A549 (cell line): Measurements from ENCODE around the gene CTSA. TPM values are rescaled to one million over a fixed set of nuclear protein-coding genes. Genes with fewer than 3 reads are reported as not detected.

Experiments
- ATAC-seq, 2 experiments: fragments of 200-7000 bp in 1 of 2; fragments of >200 bp in 1 of 2; cut with Nextera tagmentation in 1 of 2; cut with Tn5 transposase in 1 of 2; 3 replicates each; pipeline versions ENCODE4 v1.8.0 to v1.9.1; 2018 to 2020; ENCODE audit warnings: mild to moderate bottlenecking in 1 of 2, moderate library complexity in 1 of 2
- CTCF ChIA-PET: fragments of 300-600 bp; sonication (Branson Sonifier 250); formaldehyde crosslinking; extraction: SDS; loops from one replicate; lab custom pipeline; 2021; ENCODE audit warnings: antibody characterized with exemption, inconsistent platforms; lab: Yijun Ruan, JAX
- POLR2A ChIA-PET: fragments of 350-600 bp; formaldehyde crosslinking; extraction: SDS; loops from one replicate; lab custom pipeline; 2021; ENCODE audit warnings: antibody characterized with exemption, inconsistent platforms; lab: Yijun Ruan, JAX
- DNase-seq, 2 experiments: peaks; one replicate each; pipeline versions ENCODE4 v3.0.0 to v3.0.0-alpha.2; 2011 to 2016; ENCODE audit warnings: low read depth in 1 of 2, low spot score in 1 of 2
- FAIRE-seq: peaks from 2 replicates; lab custom pipeline; 2011; peaks lifted over from hg19 to GRCh38; lab: Jason Lieb, UNC
- H3K27ac ChIP-seq, 2 experiments: fragments of >200 bp; sonication (Bioruptor Twin); formaldehyde crosslinking; 3 replicates each; pipeline ENCODE4 v1.5.1; 2016 to 2017
- H3K4me1 ChIP-seq: fragments of >200 bp; sonication (Bioruptor Twin); formaldehyde crosslinking; 3 replicates; pipeline ENCODE4 v1.6.1; 2016
- H3K4me2 ChIP-seq: fragments of >200 bp; sonication (Bioruptor Twin); formaldehyde crosslinking; 3 replicates; pipeline ENCODE4 v1.6.1; 2016
- H3K4me3 ChIP-seq: fragments of >200 bp; sonication (Bioruptor Twin); formaldehyde crosslinking; 3 replicates; pipeline ENCODE4 v1.5.1; 2016
- H3K9me3 ChIP-seq: fragments of >200 bp; sonication (Bioruptor Twin); formaldehyde crosslinking; 3 replicates; pipeline ENCODE4 v1.6.1; 2016
- CHD2 ChIP-seq: fragments of 150-350 bp; IDR thresholded peaks from 2 replicates; pipeline ENCODE4 v1.6.1; 2014; ENCODE audit warnings: low read length; ENCODE audit not compliant: partially characterized antibody
- ESRRA ChIP-seq: fragments of 150-350 bp; IDR thresholded peaks from 2 replicates; pipeline ENCODE4 v1.6.1; 2014; ENCODE audit warnings: mild to moderate bottlenecking, low read length, borderline replicate concordance
- FOSB ChIP-seq: fragments of 250-450 bp; sonication (Bioruptor Pico); IDR thresholded peaks from 2 replicates; pipeline ENCODE4 v1.5.0; 2020; ENCODE audit warnings: mild to moderate bottlenecking, moderate library complexity
- FOSL2 ChIP-seq, 2 experiments: fragments of 450-650 bp in 1 of 2; fragments of >200 bp in 1 of 2; sonication (Bioruptor Twin) in 1 of 2; formaldehyde crosslinking; IDR thresholded peaks; 2 replicates each; pipeline versions ENCODE4 v1.5.0 to v1.6.1; 2016 to 2020; ENCODE audit warnings: mild to moderate bottlenecking in 1 of 2, moderate library complexity in 1 of 2
- FOXS1 ChIP-seq: fragments of 250-450 bp; sonication (Bioruptor Pico); IDR thresholded peaks from 2 replicates; pipeline ENCODE4 v1.5.0; 2020; ENCODE audit warnings: mild to moderate bottlenecking, moderate library complexity
- JUN ChIP-seq, 2 experiments: fragments of >200 bp; sonication (Bioruptor Twin); formaldehyde crosslinking; IDR thresholded peaks; 2 replicates in 1 of 2; 3 replicates in 1 of 2; pipeline ENCODE4 v1.6.1; 2016 to 2017
- MAZ ChIP-seq: fragments of 150-350 bp; IDR thresholded peaks from 2 replicates; pipeline ENCODE4 v1.6.1; 2014; ENCODE audit warnings: antibody characterized with exemption, low read depth, low read length, borderline replicate concordance
- MYC ChIP-seq: IDR thresholded peaks from 2 replicates; pipeline ENCODE4 v1.6.1; 2012; ENCODE audit warnings: mild to moderate bottlenecking, inconsistent platforms, low read length, improper control_type of control experiment, borderline replicate concordance
- NR3C1 ChIP-seq: fragments of >200 bp; sonication (Bioruptor Twin); formaldehyde crosslinking; IDR thresholded peaks from 3 replicates; pipeline ENCODE4 v1.6.1; 2017
- PHF8 ChIP-seq: fragments of 200-600 bp; sonication (generic); IDR thresholded peaks from 2 replicates; pipeline ENCODE4 v1.6.1; 2016; ENCODE audit warnings: low read depth, mild to moderate bottlenecking, antibody characterized with exemption, moderate library complexity, borderline replicate concordance
- POLR2A ChIP-seq: IDR thresholded peaks from 2 replicates; pipeline ENCODE4 v1.6.1; 2012; ENCODE audit warnings: mild to moderate bottlenecking, low read length
- TP53 ChIP-seq: fragments of 250-450 bp; sonication (Bioruptor Pico); IDR thresholded peaks from 2 replicates; pipeline ENCODE4 v1.5.0; 2021; ENCODE audit warnings: mild to moderate bottlenecking, moderate library complexity
- ZFP36 ChIP-seq: fragments of 450-650 bp; IDR thresholded peaks from 2 replicates; pipeline ENCODE4 v1.6.1; 2014; ENCODE audit warnings: borderline replicate concordance; ENCODE audit not compliant: partially characterized antibody
- WGBS: methylation state at CpG from one replicate; pipeline ENCODE4 v1.1.6; 2017; ENCODE audit errors: missing lambda C conversion rate; 5-methylcytosine and 5-hydroxymethylcytosine counted together
- polyA plus RNA-seq, 4 experiments: library from polyadenylated mRNA; depleted of rRNA in 3 of 4; stranded (reverse); fragments of >200 nt; fragmentation: RNase III in 1 of 4; extraction: RNeasy Plus Mini Kit Qiagen cat#74134 plus additional on column Dnase treatment in 1 of 4; gene quantifications; 2 replicates in 3 of 4; 3 replicates in 1 of 4; pipeline ENCODE4 v1.2.3, GENCODE V29; 2011 to 2017
- TF ChIP-seq, protein P1 (sequence below): fragments of >200 bp; sonication (Bioruptor Twin); formaldehyde crosslinking; IDR thresholded peaks from 3 replicates; pipeline ENCODE4 v1.6.1; 2016
- TF ChIP-seq, protein P2 (sequence below): IDR thresholded peaks from 2 replicates; pipeline ENCODE4 v1.6.1; 2012; ENCODE audit warnings: low read depth, borderline replicate concordance
- TF ChIP-seq, protein P3 (sequence below): fragments of 250-450 bp; sonication (Bioruptor Pico); IDR thresholded peaks from 2 replicates; pipeline ENCODE4 v1.5.0; 2021; ENCODE audit warnings: mild to moderate bottlenecking, moderate library complexity, borderline replicate concordance

The CTSA gene
- polyA plus RNA-seq, 2 of the 4 experiments (the other 2 are of a cell fraction): 53.1 to 95.6 TPM

DNA sequence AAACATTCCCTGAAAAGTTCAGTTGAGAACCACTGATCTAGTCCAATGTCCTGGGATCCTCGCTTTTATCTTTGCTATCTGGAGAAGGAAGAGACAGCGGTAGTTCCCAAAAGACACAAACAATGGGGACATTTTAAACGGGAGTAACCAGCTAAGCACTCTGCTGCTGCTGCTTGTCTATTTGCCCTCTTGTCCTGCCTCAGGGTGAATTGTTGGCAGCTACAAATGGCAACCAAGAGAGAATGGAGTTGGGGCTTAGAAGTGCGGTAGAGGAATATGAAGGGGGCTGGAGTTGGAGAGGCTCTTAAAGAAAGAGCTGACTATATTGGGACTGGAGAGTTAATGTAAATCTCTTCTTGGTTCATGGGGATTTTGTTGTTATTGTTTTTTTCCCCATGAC is 16.6 kb upstream of the CTSA start:
- POLR2A ChIA-PET: no interaction called here
- CTCF ChIA-PET: interaction anchor here (0.8 to 1.2 kb wide), 3 partner anchors 18 to 66 kb away, joined by 3 to 6 read pairs (median 3); partner anchors contain the start of gene ACOT8
- Histone ChIP-seq H3K27ac (no peak overlapping the region), H3K4me1 (no peaks in the 10 kb centered on the region), H3K4me3 (no peak overlapping the region), H3K4me2 (no peak overlapping the region), H3K9me3 (no peaks in the 10 kb centered on the region)
- ATAC-seq (no peak), DNase-seq (no peak)
- WGBS: 62% methylated on average over 4 of the region's 4 CpGs
- TF ChIP-seq ZFP36 (no peak), MYC (no peak)
- TF ChIP-seq, all 56 proteins: peak for 0
- FAIRE-seq: no peak

DNA sequence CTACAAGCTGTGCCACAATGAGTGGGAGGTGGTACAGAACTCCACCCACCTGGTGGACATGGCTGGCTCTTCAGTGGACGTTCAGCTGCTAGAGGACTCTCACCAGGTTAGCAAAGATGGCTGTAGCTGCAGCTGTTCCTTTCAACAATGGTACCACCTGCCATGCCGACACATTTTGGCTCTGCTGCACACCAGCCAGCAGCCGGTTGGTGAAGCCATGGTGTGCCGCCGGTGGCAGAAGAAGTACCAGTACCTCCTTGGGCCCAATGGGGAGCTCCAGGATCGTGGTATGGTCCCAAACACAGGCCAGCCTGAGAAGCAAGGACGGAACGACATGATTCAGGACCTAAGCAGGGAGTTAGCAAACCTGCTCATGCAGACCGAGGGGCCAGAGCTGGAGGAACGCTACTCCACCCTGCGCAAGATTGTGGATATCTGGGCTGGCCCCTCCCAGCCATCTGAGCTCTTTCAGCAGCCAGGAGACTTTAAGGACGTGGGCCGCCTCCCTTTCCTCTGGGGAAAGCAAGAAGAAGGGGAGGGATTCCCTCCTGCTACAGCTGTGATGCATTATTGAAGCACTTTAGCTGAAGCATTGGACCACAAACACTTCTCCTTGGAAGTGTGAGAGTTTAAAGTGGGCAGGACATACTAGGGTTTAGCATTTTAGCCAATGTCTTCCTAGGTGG is 12.9 kb upstream of the CTSA start:
- no peak overlapping the region for H3K4me2 ChIP-seq
- H3K4me3 ChIP-seq: no peak overlapping the region
- ChIA-PET POLR2A (no interaction called here), CTCF (no interaction called here)
- 76% methylated on average over 13 of the region's 13 CpGs for WGBS
- H3K4me1 ChIP-seq: peaks cover 8% of the 10 kb centered on the region; the same call in 2 of the 3 replicates
- FAIRE-seq (no peak), DNase-seq (no peak), ATAC-seq (no peak)
- H3K27ac ChIP-seq: no peak overlapping the region
- H3K9me3 ChIP-seq: no peaks in the 10 kb centered on the region
- TF ChIP-seq, protein P1, sequence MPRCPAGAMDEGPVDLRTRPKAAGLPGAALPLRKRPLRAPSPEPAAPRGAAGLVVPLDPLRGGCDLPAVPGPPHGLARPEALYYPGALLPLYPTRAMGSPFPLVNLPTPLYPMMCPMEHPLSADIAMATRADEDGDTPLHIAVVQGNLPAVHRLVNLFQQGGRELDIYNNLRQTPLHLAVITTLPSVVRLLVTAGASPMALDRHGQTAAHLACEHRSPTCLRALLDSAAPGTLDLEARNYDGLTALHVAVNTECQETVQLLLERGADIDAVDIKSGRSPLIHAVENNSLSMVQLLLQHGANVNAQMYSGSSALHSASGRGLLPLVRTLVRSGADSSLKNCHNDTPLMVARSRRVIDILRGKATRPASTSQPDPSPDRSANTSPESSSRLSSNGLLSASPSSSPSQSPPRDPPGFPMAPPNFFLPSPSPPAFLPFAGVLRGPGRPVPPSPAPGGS: no peak
- TF ChIP-seq JUN (IDR thresholded peaks at IDR 0.05) (no peak), ESRRA (no peak), PHF8 (no peak), FOXS1 (CRISPR knock-in tag) (no peak), NR3C1 (no peak), CHD2 (no peak), FOSB (CRISPR knock-in tag) (no peak), MAZ (no peak), POLR2A (no peak), ZFP36 (no peak), FOSL2 (IDR thresholded peaks at IDR 0.05) (no peak), FOSL2 (CRISPR knock-in tag; IDR thresholded peaks at IDR 0.05) (no peak), TP53 (no peak)
- TF ChIP-seq, protein P2, sequence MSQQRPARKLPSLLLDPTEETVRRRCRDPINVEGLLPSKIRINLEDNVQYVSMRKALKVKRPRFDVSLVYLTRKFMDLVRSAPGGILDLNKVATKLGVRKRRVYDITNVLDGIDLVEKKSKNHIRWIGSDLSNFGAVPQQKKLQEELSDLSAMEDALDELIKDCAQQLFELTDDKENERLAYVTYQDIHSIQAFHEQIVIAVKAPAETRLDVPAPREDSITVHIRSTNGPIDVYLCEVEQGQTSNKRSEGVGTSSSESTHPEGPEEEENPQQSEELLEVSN: no peak
- TF ChIP-seq, protein P3, sequence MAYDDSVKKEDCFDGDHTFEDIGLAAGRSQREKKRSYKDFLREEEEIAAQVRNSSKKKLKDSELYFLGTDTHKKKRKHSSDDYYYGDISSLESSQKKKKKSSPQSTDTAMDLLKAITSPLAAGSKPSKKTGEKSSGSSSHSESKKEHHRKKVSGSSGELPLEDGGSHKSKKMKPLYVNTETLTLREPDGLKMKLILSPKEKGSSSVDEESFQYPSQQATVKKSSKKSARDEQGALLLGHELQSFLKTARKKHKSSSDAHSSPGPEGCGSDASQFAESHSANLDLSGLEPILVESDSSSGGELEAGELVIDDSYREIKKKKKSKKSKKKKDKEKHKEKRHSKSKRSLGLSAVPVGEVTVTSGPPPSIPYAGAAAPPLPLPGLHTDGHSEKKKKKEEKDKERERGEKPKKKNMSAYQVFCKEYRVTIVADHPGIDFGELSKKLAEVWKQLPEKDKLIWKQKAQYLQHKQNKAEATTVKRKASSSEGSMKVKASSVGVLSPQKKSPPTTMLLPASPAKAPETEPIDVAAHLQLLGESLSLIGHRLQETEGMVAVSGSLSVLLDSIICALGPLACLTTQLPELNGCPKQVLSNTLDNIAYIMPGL (CRISPR knock-in tag): no peak
